HTERT RPE-1 (cell line): ENCODE measurements around the gene HOXA3.

Source experiments
- in situ Hi-C: fragments of 300-500 bp; cut with MboI; formaldehyde crosslinking; loops from 4 replicates; pipeline ENCODE4 v1.14.3; 2020; ENCODE audit warnings: low sequenced_read_pairs

The HOXA3 gene

DNA sequence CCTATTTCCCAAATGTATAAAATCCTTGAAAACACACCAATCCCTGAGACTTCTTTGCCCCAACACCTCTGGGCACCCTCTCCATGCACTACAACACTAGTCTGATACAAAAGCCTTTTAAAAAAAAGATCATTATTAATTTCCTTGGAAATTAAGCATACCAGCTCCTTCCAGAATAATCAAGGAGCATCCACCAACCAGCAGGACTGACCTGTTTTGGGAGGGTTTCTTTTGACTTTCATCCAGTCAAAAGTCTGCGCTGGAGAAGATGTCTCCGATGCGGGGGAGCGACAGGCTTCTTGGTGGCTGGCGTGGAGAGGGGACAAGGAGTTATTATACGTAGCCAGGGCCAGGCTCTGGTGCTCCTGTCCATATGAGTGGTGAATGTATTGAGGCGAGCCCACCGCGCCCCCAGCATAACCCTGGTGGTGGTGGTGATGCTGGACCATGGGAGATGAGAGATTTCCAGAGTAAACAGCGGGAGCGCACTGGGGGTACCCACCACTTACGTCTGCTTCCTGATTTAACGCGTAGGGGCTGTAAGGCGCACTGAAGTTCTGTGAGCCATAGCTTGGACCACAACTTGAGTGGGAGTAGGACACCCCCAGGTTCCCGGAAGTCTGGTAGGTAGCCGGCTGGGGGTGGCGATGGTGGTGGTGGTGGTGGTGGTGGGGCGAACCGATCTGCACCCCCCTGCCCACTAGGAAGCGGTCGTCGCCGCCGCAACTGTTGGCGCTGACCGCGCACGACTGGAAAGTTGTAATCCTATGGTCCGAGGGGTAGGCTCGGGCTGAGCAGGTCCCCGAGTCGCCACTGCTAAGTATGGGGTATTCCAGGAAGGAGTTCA, 57.1 kb downstream of the HOXA3 start:
- in situ Hi-C loops, result no loop called here

DNA sequence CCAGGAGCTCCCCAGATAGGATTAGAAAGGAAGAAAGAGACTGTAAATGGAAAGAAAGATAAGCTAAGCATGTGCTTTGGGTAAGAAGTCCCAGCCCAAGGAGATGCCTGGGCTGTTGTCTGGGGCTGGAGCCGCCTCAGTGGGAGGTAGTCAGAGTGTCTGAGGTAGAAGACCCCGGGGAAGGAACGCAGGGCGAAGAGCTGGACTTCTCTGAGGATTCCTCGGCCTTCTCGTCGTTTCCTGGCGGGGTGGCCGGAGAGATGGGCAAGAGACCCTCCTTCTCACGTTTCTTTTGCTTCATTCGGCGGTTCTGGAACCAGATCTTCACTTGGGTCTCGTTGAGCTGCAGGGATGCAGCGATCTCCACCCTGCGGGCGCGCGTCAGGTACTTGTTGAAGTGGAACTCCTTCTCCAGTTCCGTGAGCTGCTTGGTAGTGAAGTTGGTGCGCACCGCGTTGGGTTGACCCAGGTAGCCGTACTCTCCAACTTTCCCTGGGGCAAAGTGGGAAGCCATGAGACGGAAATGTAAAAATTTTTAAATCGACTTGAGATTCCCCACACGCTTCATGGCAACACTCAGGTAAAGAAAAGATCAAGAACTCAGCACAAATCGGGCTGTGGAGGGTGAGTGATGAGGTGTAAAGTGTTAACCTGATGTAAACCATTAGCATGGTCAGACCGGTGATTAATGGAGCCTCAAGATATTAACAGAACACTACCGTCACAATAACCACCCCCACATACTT, 57.9 kb downstream of the HOXA3 start:
- in situ Hi-C loops, result no loop called here

DNA sequence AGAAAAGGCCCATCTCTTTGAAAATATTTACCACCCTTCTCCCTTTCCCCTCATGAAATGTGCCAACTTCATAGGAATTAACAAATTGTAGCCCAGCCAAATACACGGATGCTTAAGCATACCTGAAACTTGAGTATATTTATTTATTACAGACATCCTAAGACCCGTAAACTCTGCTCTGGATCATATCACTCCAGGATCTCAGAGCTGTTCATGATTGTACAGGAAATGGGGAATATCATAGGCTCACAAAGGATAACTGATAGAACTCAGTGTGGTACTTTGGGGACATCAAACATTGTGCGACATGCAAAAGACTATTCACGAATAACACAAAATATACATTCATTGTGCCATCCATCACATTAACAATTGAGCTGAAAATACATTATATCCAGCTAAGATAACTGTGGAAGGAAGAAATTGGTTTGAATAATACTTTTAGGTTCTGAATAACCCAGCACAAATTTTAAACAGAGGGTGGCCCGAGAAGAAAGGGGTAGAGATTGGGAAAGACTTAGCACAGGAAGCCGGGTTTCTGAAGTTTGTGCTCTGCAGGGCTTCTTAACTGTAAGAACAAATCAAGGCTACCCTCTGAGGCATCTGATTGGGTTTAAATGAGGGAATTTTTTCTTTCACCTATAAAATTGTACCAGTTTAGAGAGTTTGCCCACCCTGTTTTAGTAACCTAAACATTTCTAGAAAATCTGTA, 59.0 kb downstream of the HOXA3 start:
- in situ Hi-C loops, result no loop called here

DNA sequence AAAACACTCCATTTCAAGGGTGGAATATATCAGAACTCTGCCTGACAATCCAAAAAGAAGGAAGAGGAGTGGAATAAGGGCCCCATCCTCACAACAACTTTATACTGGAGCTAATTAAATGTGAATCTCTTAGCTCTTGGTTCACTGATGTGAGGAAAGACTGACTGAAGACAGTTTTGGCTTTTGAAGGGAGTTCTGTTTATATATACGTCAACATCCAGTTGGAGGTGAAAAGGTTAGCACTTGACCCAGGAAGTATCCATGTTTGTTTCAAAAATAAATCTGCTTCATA, 59.6 kb downstream of the HOXA3 start:
- in situ Hi-C loops, result no loop called here

DNA sequence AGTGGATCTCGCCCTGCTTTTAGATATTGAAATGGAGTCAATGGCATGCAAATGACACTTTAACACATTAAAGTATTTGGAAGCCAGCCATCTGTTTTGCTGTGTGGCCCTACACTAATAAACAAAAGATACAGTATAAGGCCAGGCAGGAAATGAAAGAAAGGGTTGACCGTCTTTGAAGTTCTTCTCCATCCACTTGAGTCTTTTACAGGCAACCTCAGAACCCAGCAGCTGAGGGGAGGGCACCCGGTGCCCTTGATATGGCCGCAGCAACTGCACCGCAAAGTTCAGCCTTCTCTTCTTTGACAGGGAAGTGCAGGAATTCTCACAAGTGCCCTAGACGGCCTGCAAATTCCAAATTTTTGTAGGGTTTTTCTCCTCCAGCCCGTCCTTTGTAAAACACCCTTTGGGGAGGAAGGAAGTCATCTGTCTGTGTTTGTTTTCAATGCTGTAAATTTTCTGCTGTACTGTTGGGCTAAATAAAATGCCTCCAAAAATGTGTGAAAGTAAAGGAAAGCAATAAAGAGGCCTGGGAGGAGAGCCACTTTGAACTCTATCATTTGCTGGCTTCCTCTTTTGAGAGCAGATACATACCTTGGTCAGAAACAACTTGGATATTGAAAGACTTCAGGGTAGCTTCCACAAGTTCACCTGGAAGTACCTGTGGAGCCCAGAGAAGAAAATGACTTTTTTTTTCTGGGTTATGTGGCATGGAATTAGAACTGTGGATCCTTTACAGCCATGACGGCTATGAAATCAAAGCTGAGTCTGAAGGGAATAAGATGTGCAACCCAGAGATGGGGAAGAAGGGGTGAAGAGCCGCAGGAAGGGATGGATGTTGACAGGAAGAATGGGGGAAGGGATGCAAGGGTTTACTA, 60.2 kb downstream of the HOXA3 start:
- in situ Hi-C loops, result no loop called here

DNA sequence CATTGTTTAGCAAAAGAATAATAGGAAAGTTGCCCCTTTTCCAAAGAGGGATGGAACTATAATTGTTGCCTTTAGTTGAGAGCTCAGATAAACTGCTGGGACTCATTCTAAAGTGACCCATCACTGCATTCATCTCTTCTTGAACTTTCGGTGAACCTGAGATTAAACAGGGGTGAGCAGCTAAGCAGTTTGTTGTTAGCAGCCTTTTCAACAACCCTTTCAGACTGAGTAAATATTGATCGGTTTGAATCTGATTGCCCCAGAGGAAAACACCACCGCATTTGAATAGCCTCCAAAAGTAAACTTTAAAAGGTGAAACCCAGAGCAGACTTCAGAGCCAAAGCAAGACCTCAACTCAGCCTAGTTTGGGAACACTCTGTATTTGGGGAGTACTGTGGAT, 61.3 kb downstream of the HOXA3 start:
- in situ Hi-C loops, result no loop called here

DNA sequence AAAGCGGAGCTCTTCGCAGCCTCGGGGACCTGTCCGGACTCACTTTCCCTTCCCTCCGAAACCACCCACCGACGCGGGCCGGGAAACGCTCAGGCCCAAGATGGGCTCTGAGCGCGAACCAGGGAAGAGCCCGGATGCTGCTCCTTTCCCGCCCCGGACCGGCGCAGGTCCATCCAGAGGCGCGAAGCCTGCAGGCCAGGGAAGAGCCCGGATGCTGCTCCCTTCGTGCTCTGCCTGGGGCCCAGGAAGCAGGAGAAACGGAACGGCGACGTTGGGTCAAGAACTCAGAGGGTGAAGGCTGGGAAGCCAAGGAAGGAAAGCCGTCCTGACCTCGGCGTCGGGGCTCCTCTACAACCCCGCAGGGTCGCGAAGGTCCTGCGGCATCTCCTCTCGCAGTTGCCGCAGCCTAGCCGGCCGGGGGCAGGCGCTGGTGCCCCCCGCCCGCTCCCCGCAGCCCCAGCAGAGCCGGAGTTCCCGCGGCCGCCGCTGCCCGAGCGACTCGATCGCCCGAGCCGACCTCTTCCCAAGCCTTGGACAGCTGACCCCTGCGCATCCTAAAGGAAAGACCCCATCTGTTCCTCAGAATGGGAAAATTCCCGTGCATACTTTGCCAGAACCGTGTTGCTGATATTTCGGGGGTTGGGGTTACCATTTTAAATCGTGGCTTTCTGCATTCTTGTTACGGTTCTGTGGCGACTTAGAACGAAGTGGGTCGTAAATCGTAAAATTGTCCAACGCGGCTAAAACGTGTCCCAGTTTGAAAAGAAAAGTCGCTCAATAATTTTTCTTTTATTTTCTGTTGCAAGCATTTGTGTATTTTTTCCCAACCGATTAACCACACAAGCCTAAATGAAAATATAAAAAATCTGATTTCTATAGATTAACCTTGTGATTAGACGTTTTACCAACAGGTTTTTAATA, 64.1 kb downstream of the HOXA3 start:
- in situ Hi-C loops, result no loop called here

DNA sequence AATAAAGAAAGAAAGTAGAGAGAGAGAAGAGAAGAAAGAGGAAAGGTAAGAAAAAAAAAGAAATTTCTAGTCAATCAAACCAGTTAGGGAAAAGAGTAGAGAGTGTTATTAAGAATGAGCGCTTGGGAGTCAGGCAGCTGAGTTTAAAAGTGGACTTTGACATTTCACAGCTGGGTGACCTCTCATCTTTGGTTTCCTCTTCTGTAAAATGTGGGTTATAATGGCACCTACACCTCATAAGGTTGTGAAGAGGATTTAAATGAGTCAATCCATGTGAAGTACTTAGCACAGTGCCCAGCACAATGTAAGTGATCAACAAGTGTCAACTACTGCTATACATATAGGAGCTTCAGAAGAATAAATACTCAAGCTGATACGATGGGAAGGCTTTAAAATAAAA, 68.7 kb downstream of the HOXA3 start:
- in situ Hi-C loops, result no loop called here

DNA sequence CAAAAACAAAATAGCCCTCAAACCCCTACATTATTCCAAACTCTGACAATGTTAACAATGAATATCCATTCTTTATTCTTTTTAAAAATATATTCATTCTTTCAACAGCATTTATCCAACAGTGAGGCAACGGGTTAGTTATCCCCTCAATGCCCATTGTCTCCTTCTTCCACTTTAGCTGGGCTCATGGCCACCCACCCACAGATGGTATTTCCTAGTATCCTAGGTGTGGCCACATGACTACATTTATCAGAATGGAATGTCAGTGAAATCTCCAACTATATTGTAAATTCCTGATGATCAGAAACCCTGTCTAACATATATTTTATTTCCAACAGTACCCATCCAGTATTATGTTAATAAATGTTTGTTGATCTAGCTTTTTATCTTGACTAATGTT, 70.2 kb downstream of the HOXA3 start:
- in situ Hi-C loops, result no loop called here

DNA sequence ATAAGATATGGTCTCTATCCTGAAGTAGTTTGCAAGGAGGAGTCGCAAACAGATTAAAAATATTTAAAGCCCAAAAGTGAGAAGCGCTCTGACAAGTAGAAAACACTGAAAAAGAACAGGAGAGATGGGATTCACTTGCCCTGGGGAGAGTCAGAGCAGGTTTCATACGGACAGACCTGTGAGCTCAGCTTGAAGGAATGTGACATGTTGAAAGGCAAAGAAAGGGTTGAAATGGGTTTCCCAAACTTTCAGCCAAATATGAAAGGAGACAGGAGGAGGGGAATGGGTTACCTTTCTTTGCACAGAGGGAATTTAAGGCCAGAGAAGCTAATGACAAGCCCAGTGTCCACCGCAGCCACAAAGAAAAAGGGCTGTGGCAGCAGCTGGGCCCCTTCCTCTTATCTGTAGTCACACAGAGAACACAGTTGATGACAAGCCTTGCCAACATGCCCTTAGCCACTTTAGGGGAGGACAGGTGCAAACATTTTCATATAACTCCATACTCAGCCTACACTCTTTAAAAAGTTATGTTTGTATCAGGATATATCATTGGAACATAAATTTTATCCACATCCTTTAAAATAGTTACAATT, 71.4 kb downstream of the HOXA3 start:
- in situ Hi-C loops, result no loop called here

DNA sequence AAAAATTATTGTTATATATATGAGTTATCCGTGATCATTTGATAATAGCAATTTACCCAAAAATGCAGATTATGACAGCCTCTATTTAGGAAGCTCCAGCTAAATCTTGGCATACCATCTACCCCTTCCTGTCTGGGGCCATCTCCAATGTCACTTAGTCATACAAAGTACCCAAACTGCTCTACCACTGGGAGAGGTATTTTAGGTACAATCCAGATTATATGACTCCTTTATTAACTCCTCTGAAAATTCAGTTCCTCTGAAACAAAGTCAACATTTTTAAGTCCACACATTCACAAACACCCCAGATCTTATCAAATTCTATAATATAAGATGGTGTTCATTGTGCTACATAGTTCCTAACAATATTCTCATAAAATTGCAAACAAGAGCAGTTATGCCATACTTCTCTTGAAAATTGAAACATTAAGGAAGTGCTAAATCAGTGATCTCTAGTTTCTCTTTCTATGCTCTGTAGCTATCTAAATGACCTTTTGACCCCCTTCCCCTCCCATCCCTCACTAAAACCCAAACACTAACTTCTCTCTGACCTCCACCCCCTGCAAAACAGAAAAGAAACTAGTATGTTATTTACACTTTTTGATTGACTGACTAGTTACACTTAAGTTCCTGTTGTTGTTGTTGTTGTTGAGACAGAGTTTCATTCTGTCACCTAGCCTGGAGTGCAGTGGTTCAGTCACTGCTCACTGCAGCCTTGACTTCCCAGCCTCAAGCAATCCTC, 73.0 kb downstream of the HOXA3 start:
- in situ Hi-C loops, result no loop called here

DNA sequence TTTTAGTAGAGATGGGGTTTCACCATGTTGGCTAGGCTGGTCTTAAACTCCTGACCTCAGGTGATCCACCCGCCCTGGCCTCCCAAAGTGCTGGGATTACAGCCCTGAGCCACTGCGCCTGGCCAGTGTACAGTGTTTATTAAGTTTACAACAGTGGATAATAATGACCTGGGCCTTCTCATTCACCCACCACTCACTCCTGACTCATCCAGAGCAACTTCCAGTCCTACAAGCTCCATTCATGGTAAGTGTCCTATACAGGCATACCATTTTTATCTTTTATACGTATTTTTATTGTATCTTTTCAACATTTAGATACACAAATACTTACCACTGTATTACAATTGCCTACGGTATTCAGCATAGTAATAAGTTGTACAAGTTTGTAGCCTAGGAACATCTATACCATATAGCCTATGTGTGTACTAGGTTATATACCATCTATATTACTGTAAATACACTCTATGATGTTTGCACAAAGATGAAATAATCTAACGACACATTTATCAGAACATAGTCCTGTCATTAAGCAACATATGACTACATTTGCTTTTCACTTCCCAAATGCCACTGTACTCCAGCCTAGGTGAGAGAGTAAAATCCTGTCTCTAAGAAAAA, 73.7 kb downstream of the HOXA3 start:
- in situ Hi-C loops, result no loop called here

DNA sequence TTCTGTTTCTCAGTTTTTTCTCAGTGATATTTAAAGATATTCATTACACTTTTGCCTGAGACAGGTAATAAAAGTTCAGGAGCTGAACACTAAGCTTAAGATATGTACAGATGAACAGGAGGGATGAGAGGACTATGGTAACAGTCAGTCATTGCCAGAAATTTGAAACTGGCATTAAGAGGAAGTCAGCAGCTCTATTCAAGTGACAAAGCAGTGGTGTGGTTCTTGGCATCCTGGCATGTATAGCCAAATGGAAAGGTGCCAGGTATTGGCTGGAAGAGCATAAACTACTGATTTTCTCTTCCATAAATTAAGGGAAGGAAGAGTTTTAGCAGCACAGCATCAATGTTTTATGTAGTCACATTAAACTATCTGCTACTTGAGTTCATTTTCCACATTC, 79.3 kb downstream of the HOXA3 start:
- in situ Hi-C loops, result no loop called here

DNA sequence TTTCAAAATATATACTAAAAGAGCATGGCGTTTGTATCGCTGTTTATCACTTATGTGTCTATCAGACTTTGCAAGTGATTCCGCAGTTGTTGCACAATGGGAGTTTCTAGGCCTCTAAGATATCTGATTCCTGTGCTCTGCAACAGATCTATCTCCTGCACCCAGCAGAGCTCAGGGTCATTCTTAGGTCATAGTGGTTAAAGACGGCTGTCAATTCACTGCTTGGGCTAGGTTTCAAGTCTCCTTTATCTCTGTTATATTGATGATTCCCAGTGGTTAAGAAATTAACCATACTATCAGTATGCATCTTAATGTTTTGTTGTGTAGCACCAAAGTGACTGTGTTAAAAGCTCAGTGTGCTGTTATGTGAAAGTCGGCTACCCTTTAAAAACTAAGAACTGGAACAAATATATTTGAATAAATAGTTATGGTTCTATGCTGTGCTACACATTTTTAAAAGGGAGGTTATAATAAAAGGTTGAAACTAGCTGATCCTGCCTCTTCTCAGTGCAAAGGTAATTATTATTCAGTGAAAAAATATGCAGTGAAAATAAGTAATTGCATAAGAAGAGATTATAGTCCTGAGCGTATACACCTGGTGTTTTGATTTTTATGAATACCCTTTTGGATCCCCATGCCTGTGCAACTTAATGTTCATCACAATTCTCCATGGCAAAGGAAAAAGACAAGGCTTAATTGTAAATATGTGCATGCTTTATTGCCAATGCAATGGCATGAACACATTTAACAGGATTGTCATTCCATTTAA, 80.6 kb downstream of the HOXA3 start:
- in situ Hi-C loops, result no loop called here

DNA sequence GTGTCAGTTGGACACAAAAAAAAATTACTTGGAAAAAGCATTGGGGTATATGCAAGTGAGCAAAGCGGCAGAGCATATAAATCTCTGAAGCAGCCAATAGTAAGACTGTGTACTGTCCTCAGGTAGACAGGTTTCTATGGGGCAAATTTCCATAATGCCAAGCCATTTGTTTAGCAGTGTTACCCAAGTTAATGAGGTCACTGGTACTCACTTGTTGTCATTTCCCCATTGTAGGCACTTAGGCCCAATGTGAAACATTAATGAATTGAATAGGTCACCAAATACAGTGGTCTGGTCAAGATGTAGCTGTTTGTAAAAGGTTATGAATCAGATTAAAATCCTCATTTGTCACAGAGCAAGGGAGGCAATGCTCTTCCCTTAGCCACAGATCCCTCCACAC, 84.1 kb downstream of the HOXA3 start:
- in situ Hi-C loops, result no loop called here

DNA sequence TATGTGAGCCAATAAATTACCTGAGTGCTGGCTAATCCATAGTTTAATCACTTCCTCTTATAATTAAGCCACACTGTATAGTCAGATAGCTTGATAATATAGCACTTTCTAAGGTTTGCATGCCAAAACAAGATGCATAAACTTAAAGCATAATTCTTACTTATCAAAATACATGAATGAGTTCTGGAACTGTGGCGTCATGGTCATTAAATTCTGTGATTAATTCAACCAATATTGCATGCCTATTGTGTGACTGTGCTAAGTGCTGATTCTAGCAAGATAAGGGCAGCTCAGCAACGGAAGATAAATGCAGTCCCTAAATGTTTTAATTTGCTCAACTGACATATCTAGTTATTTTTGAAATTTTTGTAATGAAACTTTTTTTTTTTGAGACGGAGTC, 86.2 kb downstream of the HOXA3 start:
- in situ Hi-C loops, result no loop called here

DNA sequence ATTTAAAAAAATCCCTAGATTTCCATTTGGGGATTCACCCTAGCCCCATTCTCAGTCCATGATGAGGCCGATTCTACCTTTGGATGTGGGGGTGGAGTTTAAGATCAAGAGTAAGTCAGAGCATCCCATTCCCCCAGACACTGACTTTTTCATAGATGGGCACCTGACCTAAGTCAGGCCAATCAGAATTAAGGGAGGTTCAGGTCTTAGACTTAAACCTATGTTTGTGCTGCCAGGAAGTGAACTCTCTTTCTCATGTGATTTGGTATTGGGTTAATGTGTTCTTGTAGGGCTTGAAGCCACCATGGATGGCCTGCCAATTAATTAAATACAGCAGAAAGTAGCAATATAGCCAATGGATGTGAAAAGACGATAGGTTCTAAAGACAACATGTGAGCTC, 86.7 kb downstream of the HOXA3 start:
- in situ Hi-C loops, result no loop called here

DNA sequence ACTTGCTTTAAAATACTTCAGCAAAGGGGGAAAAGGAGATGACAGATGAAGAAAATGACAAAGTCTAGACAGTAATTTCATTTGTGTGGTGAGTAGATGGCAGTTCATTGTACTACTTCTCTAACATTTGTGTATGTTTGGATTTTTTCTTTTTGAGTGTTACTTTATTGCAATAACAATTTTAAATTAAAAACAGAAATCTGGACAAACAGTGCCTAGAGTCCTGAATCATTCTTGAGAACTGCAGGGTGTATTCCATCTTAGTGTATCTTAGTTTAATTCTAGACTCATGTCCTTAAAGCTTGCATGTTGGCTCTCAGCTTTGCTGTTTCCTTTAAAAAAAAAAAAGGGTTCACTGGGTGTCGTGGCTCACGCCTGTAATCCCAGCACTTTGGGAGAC, 87.7 kb downstream of the HOXA3 start:
- in situ Hi-C loops, result no loop called here
